HCT116 (cell line): ENCODE results near the gene ROGDI. TPM values are rescaled to one million over a fixed set of nuclear protein-coding genes. Genes with fewer than 3 reads are reported as not detected.

ENCODE experiments used
- ATAC-seq: fragments of 200-7000 bp; cut with Tn5 transposase; 2 replicates; pipeline ENCODE4 v1.9.1; 2020; ENCODE audit warnings: mild to moderate bottlenecking, moderate library complexity
- BruUV-seq: library from RNA; stranded (reverse); fragments of 400-500 nt; replicated peaks from 2 replicates; lab custom pipeline; 2021; lab: Mats Ljungman, UMichigan
- CTCF ChIA-PET: fragments of 300-600 bp; sonication (Branson Sonifier 250); formaldehyde crosslinking; loops from one replicate; lab custom pipeline; 2021; ENCODE audit warnings: antibody characterized with exemption; lab: Charles Lee
- POLR2A ChIA-PET: fragments of 300-600, 350-600 bp; sonication (Branson Sonifier 250); formaldehyde crosslinking; loops from one replicate; lab custom pipeline; 2021; ENCODE audit warnings: antibody characterized with exemption; lab: Charles Lee
- RAD21 ChIA-PET, 2 experiments: fragments of 300-600 bp; sonication (Branson Sonifier 250); formaldehyde crosslinking; loops; one replicate each; lab custom pipeline; 2023; ENCODE audit warnings: low total read pairs in 2 of 2; ENCODE audit not compliant: uncharacterized antibody in 2 of 2, unreplicated experiment in 2 of 2, low non-redundant PET in 1 of 2; lab: Charles Lee
- DNase-seq: peaks from one replicate; pipeline ENCODE4 v3.0.0-alpha.2; 2010; ENCODE audit warnings: low read depth, low spot score
- H2AFZ ChIP-seq: fragments of 200-600 bp; shearing (Covaris generic), sonication (generic); 2 replicates; pipeline ENCODE4 v1.6.1; 2017; ENCODE audit warnings: low read depth, mixed run types, mixed read lengths, antibody characterized with exemption, low read length; ENCODE audit not compliant: poor library complexity, severe bottlenecking
- H3K27ac ChIP-seq: 2 replicates; pipeline ENCODE4 v1.5.1; 2012; ENCODE audit warnings: low read depth, low read length
- H3K27me3 ChIP-seq: fragments of 200-600 bp; sonication (generic); 2 replicates; pipeline ENCODE4 v1.6.1; 2016; ENCODE audit warnings: mixed run types, low read length, mixed read lengths; ENCODE audit not compliant: insufficient read depth
- H3K36me3 ChIP-seq, 2 experiments: fragments of 200-500 bp in 1 of 2; fragments of 200-600 bp in 1 of 2; sonication (Bioruptor generic) in 1 of 2; sonication (generic) in 1 of 2; 2 replicates each; pipeline versions ENCODE4 v1.5.1 to v1.6.1; 2014 to 2016; ENCODE audit warnings: low read length in 2 of 2, inconsistent platforms in 1 of 2, mixed read lengths in 1 of 2, mixed run types in 1 of 2; ENCODE audit not compliant: insufficient read depth in 2 of 2, control insufficient read depth in 1 of 2
- H3K4me1 ChIP-seq, 2 experiments: fragments of 200-600 bp in 1 of 2; sonication (generic) in 1 of 2; 2 replicates each; pipeline versions ENCODE4 v1.5.1 to v1.6.1; 2012 to 2017; ENCODE audit warnings: low read length in 2 of 2, inconsistent platforms in 1 of 2, mild to moderate bottlenecking in 1 of 2, mixed read lengths in 1 of 2, mixed run types in 1 of 2, moderate library complexity in 1 of 2; ENCODE audit not compliant: insufficient read depth in 2 of 2, control insufficient read depth in 1 of 2
- H3K4me2 ChIP-seq: fragments of 200-600 bp; sonication (generic); 2 replicates; pipeline ENCODE4 v1.6.1; 2017; ENCODE audit warnings: mixed run types, low read length, mixed read lengths
- H3K4me3 ChIP-seq, 2 experiments: fragments of 200-600 bp in 1 of 2; sonication (generic) in 1 of 2; replicated peaks in 1 of 2; 2 replicates each; pipeline ENCODE4 v1.5.1; 2011 to 2016; ENCODE audit warnings: low read length in 2 of 2, control low read depth in 1 of 2, low read depth in 1 of 2, mild to moderate bottlenecking in 1 of 2, mixed read lengths in 1 of 2, mixed run types in 1 of 2
- H3K79me2 ChIP-seq: fragments of 200-600 bp; sonication (generic); 2 replicates; pipeline ENCODE4 v1.6.1; 2017; ENCODE audit warnings: mild to moderate bottlenecking, mixed run types, low read length, moderate library complexity, mixed read lengths; ENCODE audit not compliant: insufficient read depth
- H3K9ac ChIP-seq: fragments of 200-600 bp; sonication (generic); 2 replicates; pipeline ENCODE4 v1.6.1; 2016; ENCODE audit warnings: low read length, mixed read lengths
- H3K9me2 ChIP-seq: fragments of 200-600 bp; sonication (generic), shearing (Covaris generic); 2 replicates; pipeline ENCODE4 v1.6.1; 2017; ENCODE audit warnings: mixed run types, mild to moderate bottlenecking, moderate library complexity; ENCODE audit not compliant: insufficient read depth
- H3K9me3 ChIP-seq, 2 experiments: fragments of 200-500 bp in 1 of 2; fragments of 200-600 bp in 1 of 2; sonication (Bioruptor generic) in 1 of 2; sonication (generic) in 1 of 2; 2 replicates each; pipeline ENCODE4 v1.6.1; 2014 to 2017; ENCODE audit warnings: low read length in 2 of 2, mixed read lengths in 2 of 2, inconsistent platforms in 1 of 2, low read depth in 1 of 2, mild to moderate bottlenecking in 1 of 2, mixed run types in 1 of 2, moderate library complexity in 1 of 2; ENCODE audit not compliant: control insufficient read depth in 1 of 2, insufficient read depth in 1 of 2
- H4K20me1 ChIP-seq: fragments of 200-600 bp; sonication (generic), shearing (Covaris generic); 2 replicates; pipeline ENCODE4 v1.6.1; 2017; ENCODE audit warnings: mixed run types, mild to moderate bottlenecking, moderate library complexity; ENCODE audit not compliant: insufficient read depth
- CBX3 ChIP-seq: IDR thresholded peaks from 2 replicates; pipeline ENCODE4 v1.6.1; 2012; ENCODE audit warnings: low read depth
- CEBPB ChIP-seq: IDR thresholded peaks from 2 replicates; pipeline ENCODE4 v1.6.1; 2012; ENCODE audit warnings: low read depth
- EGR1 ChIP-seq: IDR thresholded peaks from 2 replicates; pipeline ENCODE4 v1.6.1; 2012; ENCODE audit warnings: low read depth
- ELF1 ChIP-seq: IDR thresholded peaks from 2 replicates; pipeline ENCODE4 v1.6.1; 2012; ENCODE audit warnings: low read depth, borderline replicate concordance
- EZH2phosphoT487 ChIP-seq: fragments of 200-600 bp; IDR thresholded peaks from 2 replicates; pipeline ENCODE4 v1.6.1; 2018; ENCODE audit warnings: antibody characterized with exemption, borderline replicate concordance
- JUND ChIP-seq: IDR thresholded peaks from 2 replicates; pipeline ENCODE4 v1.6.1; 2012
- POLR2AphosphoS5 ChIP-seq: IDR thresholded peaks from 2 replicates; pipeline ENCODE4 v1.6.1; 2011; ENCODE audit warnings: mild to moderate bottlenecking, low read depth, low read length, moderate library complexity
- RAD21 ChIP-seq: IDR thresholded peaks from 2 replicates; pipeline ENCODE4 v1.6.1; 2012; ENCODE audit warnings: low read depth, mild to moderate bottlenecking
- REST ChIP-seq: IDR thresholded peaks from 2 replicates; pipeline ENCODE4 v1.6.1; 2012; ENCODE audit warnings: low read depth
- SIN3A ChIP-seq: IDR thresholded peaks from 2 replicates; pipeline ENCODE4 v1.6.1; 2012; ENCODE audit warnings: low read depth
- SP1 ChIP-seq: IDR thresholded peaks from 2 replicates; pipeline ENCODE4 v1.6.1; 2012; ENCODE audit warnings: low read depth
- SRF ChIP-seq: IDR thresholded peaks from 2 replicates; pipeline ENCODE4 v1.6.1; 2012; ENCODE audit warnings: low read depth
- TCF7L2 ChIP-seq: IDR thresholded peaks from 2 replicates; pipeline ENCODE4 v1.7.0; 2011; ENCODE audit warnings: borderline replicate concordance, inconsistent platforms; ENCODE audit not compliant: insufficient read depth, insufficient read length; ENCODE audit errors: extremely low read depth
- ZFX ChIP-seq: fragments of 450-650 bp; IDR thresholded peaks from 2 replicates; pipeline ENCODE4 v1.6.1; 2017
- intact Hi-C: fragments of 100-400 bp; cut with micrococcal nuclease; formaldehyde crosslinking; loops from 2 replicates; pipeline ENCODE4 v1.10.0; 2022
- total RNA-seq: library from RNA; stranded (reverse); gene quantifications from one replicate; pipeline ENCODE4 v1.2.1, GENCODE V29; 2021; ENCODE audit not compliant: unreplicated experiment
- TF ChIP-seq, protein P1 (sequence below): IDR thresholded peaks from 2 replicates; pipeline ENCODE4 v1.6.1; 2012
- TF ChIP-seq, protein P2 (sequence below): IDR thresholded peaks from 2 replicates; pipeline ENCODE4 v1.6.1; 2011; ENCODE audit warnings: mild to moderate bottlenecking, low read length, moderate library complexity; ENCODE audit not compliant: insufficient replicate concordance; ENCODE audit errors: extremely low read depth

Gene ROGDI
- total RNA-seq, 1 experiment from 2014 or later, result 20.1 TPM

DNA sequence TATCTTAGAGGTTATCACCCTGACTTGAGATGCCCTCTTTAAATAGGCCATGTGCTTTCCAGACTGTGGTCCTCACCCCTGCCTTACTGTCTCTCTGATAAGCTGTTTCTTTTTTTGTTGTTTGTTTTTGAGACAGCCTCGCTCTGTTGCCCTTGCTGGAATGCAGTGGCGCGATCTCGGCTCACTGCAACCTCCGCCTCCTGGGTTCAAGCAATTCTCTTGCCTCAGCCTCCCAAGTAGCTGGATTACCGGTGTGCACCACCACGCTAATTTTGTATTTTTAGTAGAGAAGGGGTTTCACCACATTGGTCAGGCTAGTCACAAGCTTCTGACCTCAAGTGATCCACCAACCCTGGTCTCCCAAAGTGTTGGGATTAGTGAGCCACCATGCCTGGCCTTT is 13.5 kb downstream of the ROGDI start:
- no peak overlapping the region for H3K4me2 ChIP-seq
- no peak for ATAC-seq
- POLR2A ChIA-PET, result interaction anchor here (0.7 kb wide), 1 partner anchor 1768 kb away, joined by 3 read pairs; no protein-coding TSS in a partner anchor
- no TSS peak for BruUV-seq
- no peak overlapping the region for H3K27ac ChIP-seq
- H3K27me3 ChIP-seq, result no peaks in the 10 kb centered on the region
- no peak for DNase-seq
- TF ChIP-seq, protein P1, sequence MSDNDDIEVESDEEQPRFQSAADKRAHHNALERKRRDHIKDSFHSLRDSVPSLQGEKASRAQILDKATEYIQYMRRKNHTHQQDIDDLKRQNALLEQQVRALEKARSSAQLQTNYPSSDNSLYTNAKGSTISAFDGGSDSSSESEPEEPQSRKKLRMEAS, result no peak
- TF ChIP-seq POLR2AphosphoS5 (no peak), CEBPB (no peak), TCF7L2 (no peak), ELF1 (no peak), SIN3A (no peak), ZFX (no peak), SP1 (no peak), EZH2phosphoT487 (no peak), EGR1 (no peak), JUND (no peak), RAD21 (no peak), SRF (no peak), REST (no peak), CBX3 (no peak)
- TF ChIP-seq, protein P2, sequence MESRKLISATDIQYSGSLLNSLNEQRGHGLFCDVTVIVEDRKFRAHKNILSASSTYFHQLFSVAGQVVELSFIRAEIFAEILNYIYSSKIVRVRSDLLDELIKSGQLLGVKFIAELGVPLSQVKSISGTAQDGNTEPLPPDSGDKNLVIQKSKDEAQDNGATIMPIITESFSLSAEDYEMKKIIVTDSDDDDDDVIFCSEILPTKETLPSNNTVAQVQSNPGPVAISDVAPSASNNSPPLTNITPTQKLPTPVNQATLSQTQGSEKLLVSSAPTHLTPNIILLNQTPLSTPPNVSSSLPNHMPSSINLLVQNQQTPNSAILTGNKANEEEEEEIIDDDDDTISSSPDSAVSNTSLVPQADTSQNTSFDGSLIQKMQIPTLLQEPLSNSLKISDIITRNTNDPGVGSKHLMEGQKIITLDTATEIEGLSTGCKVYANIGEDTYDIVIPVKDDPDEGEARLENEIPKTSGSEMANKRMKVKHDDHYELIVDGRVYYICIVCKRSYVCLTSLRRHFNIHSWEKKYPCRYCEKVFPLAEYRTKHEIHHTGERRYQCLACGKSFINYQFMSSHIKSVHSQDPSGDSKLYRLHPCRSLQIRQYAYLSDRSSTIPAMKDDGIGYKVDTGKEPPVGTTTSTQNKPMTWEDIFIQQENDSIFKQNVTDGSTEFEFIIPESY, result no peak
- no peaks in the 10 kb centered on the region for H3K9me3 ChIP-seq
- no peak overlapping the region for H3K4me3 ChIP-seq
- no peaks in the 10 kb centered on the region for H3K79me2 ChIP-seq
- no peaks in the 10 kb centered on the region for H4K20me1 ChIP-seq
- H3K36me3 ChIP-seq, result no peaks in the 10 kb centered on the region
- RAD21 ChIA-PET, result no interaction called here
- H3K9ac ChIP-seq, result no peak overlapping the region
- intact Hi-C loops, result no loop called here
- no peaks in the 10 kb centered on the region for H3K9me2 ChIP-seq
- H2AFZ ChIP-seq, result no peak overlapping the region
- H3K4me1 ChIP-seq, result peaks cover 5 to 7% of the 10 kb centered on the region in 2 experiments
- CTCF ChIA-PET, result no interaction called here
